Panc1 (cell line): ENCODE data around the gene IZUMO1. TPM values are rescaled to one million over a fixed set of nuclear protein-coding genes. Genes with fewer than 3 reads are reported as not detected.

ENCODE experiments used
- ATAC-seq: fragments of 200-7000 bp; cut with Tn5 transposase; 2 replicates; pipeline ENCODE4 v1.9.1; 2020; ENCODE audit warnings: mild to moderate bottlenecking, moderate library complexity
- BruUV-seq: library from RNA; stranded (reverse); fragments of 400-500 nt; replicated peaks from 2 replicates; lab custom pipeline; 2021; lab: Mats Ljungman, UMichigan
- CTCF ChIA-PET: fragments of 300-600 bp; sonication (Branson Sonifier 250); formaldehyde crosslinking; loops from one replicate; lab custom pipeline; 2022; ENCODE audit warnings: antibody characterized with exemption; lab: Charles Lee
- POLR2A ChIA-PET: fragments of 300-600 bp; sonication (Branson Sonifier 250); formaldehyde crosslinking; loops from one replicate; lab custom pipeline; 2022; ENCODE audit warnings: antibody characterized with exemption; lab: Charles Lee
- DNase-seq: peaks from one replicate; pipeline ENCODE4 v3.0.0-alpha.2; 2010; ENCODE audit warnings: low read depth, low spot score
- H3K27ac ChIP-seq: 2 replicates; pipeline ENCODE4 v1.5.1; 2011; ENCODE audit warnings: mild to moderate bottlenecking, low read length, inconsistent platforms
- H3K27me3 ChIP-seq: fragments of 200-500 bp; sonication (Bioruptor generic); 2 replicates; pipeline ENCODE4 v1.6.0; 2014; ENCODE audit warnings: low read length, inconsistent platforms; ENCODE audit not compliant: control insufficient read depth, insufficient read depth
- H3K36me3 ChIP-seq: fragments of 200-500 bp; sonication (Bioruptor generic); 2 replicates; pipeline ENCODE4 v1.5.1; 2014; ENCODE audit warnings: inconsistent platforms, mild to moderate bottlenecking, low read length, moderate library complexity; ENCODE audit not compliant: control insufficient read depth, insufficient read depth
- H3K4me1 ChIP-seq: 2 replicates; pipeline ENCODE4 v1.5.1; 2011; ENCODE audit warnings: inconsistent platforms, mild to moderate bottlenecking, low read length, moderate library complexity; ENCODE audit not compliant: control insufficient read depth, insufficient read depth
- H3K4me3 ChIP-seq, 2 experiments: 2 replicates each; pipeline ENCODE4 v1.5.1; 2011 to 2012; ENCODE audit warnings: low read depth in 2 of 2, low read length in 2 of 2, mild to moderate bottlenecking in 2 of 2, inconsistent platforms in 1 of 2, moderate library complexity in 1 of 2
- H3K9me3 ChIP-seq: fragments of 200-500 bp; sonication (Bioruptor generic); 2 replicates; pipeline ENCODE4 v1.5.1; 2014; ENCODE audit warnings: low read depth, mild to moderate bottlenecking, inconsistent platforms, low read length, moderate library complexity; ENCODE audit not compliant: control insufficient read depth, insufficient read depth
- POLR2AphosphoS5 ChIP-seq: IDR thresholded peaks from 2 replicates; pipeline ENCODE4 v1.6.1; 2012; ENCODE audit warnings: mild to moderate bottlenecking, low read depth, low read length, moderate library complexity
- SIN3A ChIP-seq: IDR thresholded peaks from 2 replicates; pipeline ENCODE4 v1.6.1; 2012; ENCODE audit warnings: low read depth, mild to moderate bottlenecking, low read length, moderate library complexity, borderline replicate concordance; ENCODE audit not compliant: insufficient read depth
- TCF7L2 ChIP-seq: IDR thresholded peaks from 2 replicates; pipeline ENCODE4 v1.6.1; 2011; ENCODE audit warnings: mild to moderate bottlenecking, low read depth, low read length, inconsistent platforms
- in situ Hi-C: cut with HindIII; loops from 2 replicates; pipeline ENCODE4 v1.10.0; 2016; ENCODE audit warnings: low sequenced_read_pairs, low pct_unique_long_range_greater_than_20kb
- intact Hi-C: fragments of 100-400 bp; cut with micrococcal nuclease; formaldehyde crosslinking; loops from one replicate; pipeline ENCODE4 v1.10.0; 2022; ENCODE audit not compliant: unreplicated experiment
- total RNA-seq: library from RNA; stranded (reverse); gene quantifications from one replicate; pipeline ENCODE4 v1.2.1, GENCODE V29; 2021; ENCODE audit not compliant: unreplicated experiment
- TF ChIP-seq, protein P1 (sequence below), 2 experiments: IDR thresholded peaks; 2 replicates each; pipeline ENCODE4 v1.6.1; 2011 to 2012; ENCODE audit warnings: low read depth in 2 of 2, control low read depth in 1 of 2, low read length in 1 of 2, mild to moderate bottlenecking in 1 of 2, moderate library complexity in 1 of 2; ENCODE audit not compliant: insufficient read depth in 1 of 2
- TF ChIP-seq, protein P2 (sequence below): fragments of 450-650 bp; IDR thresholded peaks from 2 replicates; pipeline ENCODE4 v1.5.1; 2017; ENCODE audit warnings: mild to moderate bottlenecking

Gene IZUMO1
- total RNA-seq, 1 experiment from 2014 or later, result not detected

DNA sequence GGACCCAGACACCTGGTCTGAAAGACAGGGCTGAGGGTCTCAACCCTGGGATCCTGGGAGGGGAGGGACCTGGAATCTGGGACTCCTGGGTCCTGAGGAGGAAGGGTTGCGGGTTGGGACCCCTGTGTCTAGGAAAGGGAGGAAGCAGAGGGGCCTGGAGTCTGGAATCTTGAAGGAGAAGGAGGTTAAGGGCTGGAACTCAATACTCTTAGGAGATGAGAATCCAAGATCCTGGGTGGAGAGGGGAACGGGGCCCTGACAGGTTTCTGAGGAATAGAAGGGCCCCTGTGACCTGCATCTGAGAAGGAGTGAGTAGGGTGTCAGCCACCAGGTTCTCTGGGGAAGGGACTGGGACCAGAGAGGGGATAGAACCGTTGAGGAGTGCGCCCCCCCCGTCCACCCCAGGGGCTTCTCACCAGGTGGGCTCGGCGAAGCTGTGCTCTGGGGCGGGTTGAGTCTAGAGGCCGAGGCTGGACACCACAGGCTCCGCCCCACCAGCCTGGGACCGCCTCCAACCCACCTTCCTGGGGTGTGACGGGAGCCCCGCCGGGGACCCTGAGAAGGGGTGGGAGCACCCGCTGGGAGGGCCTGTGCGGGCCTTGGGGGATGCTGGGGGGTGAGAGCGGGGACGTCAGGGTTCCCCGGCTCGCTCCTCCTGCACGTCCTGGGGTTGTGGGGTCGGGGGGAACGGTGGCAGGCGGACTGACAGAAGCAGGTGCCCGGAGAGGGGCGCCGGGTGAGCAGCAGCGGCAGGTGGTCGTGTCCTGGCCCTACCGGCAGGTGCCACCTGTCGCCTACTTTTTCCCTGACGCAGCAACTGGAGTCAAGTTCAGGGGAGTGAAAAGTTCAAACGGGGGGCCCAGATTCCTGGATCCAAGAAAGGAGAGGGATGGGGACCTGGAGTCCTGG, 27.2 kb downstream of the IZUMO1 start, which contains the start of gene MAMSTR:
TSS of gene MAMSTR (minus strand) at position 463 of the 909 bp plus-strand sequence. CDS start 694 bp downstream, outside the sequence.
- Histone ChIP-seq H3K4me1 (no peaks in the 10 kb centered on the region; the same call in 1 of the 2 replicates), H3K9me3 (no peaks in the 10 kb centered on the region), H3K27ac (no peak within 1 kb of the TSS), H3K36me3 (no peaks in the 10 kb centered on the region), H3K4me3 (peak within 1 kb of the TSS; percentile 61), H3K27me3 (no peaks in the 10 kb centered on the region)
- TF ChIP-seq, protein P1, sequence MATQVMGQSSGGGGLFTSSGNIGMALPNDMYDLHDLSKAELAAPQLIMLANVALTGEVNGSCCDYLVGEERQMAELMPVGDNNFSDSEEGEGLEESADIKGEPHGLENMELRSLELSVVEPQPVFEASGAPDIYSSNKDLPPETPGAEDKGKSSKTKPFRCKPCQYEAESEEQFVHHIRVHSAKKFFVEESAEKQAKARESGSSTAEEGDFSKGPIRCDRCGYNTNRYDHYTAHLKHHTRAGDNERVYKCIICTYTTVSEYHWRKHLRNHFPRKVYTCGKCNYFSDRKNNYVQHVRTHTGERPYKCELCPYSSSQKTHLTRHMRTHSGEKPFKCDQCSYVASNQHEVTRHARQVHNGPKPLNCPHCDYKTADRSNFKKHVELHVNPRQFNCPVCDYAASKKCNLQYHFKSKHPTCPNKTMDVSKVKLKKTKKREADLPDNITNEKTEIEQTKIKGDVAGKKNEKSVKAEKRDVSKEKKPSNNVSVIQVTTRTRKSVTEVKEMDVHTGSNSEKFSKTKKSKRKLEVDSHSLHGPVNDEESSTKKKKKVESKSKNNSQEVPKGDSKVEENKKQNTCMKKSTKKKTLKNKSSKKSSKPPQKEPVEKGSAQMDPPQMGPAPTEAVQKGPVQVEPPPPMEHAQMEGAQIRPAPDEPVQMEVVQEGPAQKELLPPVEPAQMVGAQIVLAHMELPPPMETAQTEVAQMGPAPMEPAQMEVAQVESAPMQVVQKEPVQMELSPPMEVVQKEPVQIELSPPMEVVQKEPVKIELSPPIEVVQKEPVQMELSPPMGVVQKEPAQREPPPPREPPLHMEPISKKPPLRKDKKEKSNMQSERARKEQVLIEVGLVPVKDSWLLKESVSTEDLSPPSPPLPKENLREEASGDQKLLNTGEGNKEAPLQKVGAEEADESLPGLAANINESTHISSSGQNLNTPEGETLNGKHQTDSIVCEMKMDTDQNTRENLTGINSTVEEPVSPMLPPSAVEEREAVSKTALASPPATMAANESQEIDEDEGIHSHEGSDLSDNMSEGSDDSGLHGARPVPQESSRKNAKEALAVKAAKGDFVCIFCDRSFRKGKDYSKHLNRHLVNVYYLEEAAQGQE (IDR thresholded peaks at IDR 0.05; ENCODE audit: insufficient read depth in 1 of 2, low read depth in 2 of 2, low read length in 1 of 2), result no peak
- TF ChIP-seq POLR2AphosphoS5 (no peak), TCF7L2 (no peak), SIN3A (no peak)
- TF ChIP-seq, protein P2, sequence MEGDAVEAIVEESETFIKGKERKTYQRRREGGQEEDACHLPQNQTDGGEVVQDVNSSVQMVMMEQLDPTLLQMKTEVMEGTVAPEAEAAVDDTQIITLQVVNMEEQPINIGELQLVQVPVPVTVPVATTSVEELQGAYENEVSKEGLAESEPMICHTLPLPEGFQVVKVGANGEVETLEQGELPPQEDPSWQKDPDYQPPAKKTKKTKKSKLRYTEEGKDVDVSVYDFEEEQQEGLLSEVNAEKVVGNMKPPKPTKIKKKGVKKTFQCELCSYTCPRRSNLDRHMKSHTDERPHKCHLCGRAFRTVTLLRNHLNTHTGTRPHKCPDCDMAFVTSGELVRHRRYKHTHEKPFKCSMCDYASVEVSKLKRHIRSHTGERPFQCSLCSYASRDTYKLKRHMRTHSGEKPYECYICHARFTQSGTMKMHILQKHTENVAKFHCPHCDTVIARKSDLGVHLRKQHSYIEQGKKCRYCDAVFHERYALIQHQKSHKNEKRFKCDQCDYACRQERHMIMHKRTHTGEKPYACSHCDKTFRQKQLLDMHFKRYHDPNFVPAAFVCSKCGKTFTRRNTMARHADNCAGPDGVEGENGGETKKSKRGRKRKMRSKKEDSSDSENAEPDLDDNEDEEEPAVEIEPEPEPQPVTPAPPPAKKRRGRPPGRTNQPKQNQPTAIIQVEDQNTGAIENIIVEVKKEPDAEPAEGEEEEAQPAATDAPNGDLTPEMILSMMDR, result no peak
- intact Hi-C loops (no loop called here), in situ Hi-C loops (no loop called here)
- DNase-seq (no peak), ATAC-seq (no peak)
- no TSS peak for BruUV-seq
- ChIA-PET POLR2A (no interaction called here), CTCF (no interaction called here)

DNA sequence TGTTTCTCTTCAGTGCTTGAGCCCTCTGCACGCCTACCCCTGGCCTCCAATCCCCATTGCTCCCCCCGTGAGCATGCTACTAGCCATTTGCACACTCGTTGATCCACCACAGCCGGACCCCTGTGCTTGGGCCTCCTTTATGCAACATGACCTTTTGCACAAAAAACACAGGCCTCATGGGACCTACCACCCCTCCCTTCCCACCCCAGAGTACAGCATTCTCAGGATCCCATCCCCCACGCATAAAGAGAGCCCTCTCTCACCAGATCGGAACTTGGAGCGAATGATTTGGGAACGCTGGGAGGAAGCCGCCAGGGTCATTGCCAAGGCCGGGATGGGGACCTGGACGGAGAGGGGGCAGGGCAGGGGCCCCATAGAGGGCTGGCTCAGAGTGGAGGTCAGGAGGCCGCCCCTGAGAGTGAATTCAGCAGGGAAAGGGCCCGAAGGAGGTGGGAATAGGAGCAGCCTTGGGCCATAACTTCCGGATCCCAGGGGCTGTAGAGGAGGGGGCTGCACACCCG, 27.9 kb downstream of the IZUMO1 start:
- CTCF ChIA-PET, result no interaction called here
- no peak for ATAC-seq
- BruUV-seq, result no TSS peak

More for the DNA sequence above, 27.9 kb downstream of the IZUMO1 start:
- intact Hi-C loops (no loop called here), in situ Hi-C loops (no loop called here)
- Histone ChIP-seq H3K27ac (no peak overlapping the region), H3K27me3 (no peaks in the 10 kb centered on the region), H3K9me3 (no peaks in the 10 kb centered on the region), H3K36me3 (no peaks in the 10 kb centered on the region; the same call in 1 of the 2 replicates), H3K4me1 (no peaks in the 10 kb centered on the region; the same call in 1 of the 2 replicates), H3K4me3 (no peak overlapping the region)
- POLR2A ChIA-PET, result no interaction called here
- no peak for DNase-seq
- TF ChIP-seq, protein P2, result no peak
- TF ChIP-seq, protein P1 (IDR thresholded peaks at IDR 0.05; ENCODE audit: insufficient read depth in 1 of 2, low read depth in 2 of 2, low read length in 1 of 2), result no peak
- no peak for TF ChIP-seq POLR2AphosphoS5
- TF ChIP-seq SIN3A, result no peak
